Loucy (cell line): ENCODE results near the gene IQSEC1.

ENCODE experiments used
- H2AFZ ChIP-seq: fragments of 200-600 bp; sonication (generic); 2 replicates; pipeline ENCODE4 v1.6.0; 2016; ENCODE audit warnings: antibody characterized with exemption, mild to moderate bottlenecking, low read length, moderate library complexity
- H3F3A ChIP-seq: fragments of 200-600 bp; 2 replicates; pipeline ENCODE4 v1.6.0; 2016; ENCODE audit warnings: antibody characterized with exemption, low read depth, mild to moderate bottlenecking
- H3K27me3 ChIP-seq: fragments of 200-600 bp; sonication (generic); 2 replicates; pipeline ENCODE4 v1.6.1; 2014; ENCODE audit warnings: low read length, mild to moderate bottlenecking; ENCODE audit not compliant: insufficient read depth, poor library complexity, severe bottlenecking
- H3K36me3 ChIP-seq: fragments of 200-600 bp; sonication (generic); 2 replicates; pipeline ENCODE4 v1.6.1; 2016; ENCODE audit warnings: low read length; ENCODE audit not compliant: insufficient read depth
- H3K4me1 ChIP-seq: fragments of 200-600 bp; sonication (generic); 2 replicates; pipeline ENCODE4 v1.5.1; 2014; ENCODE audit warnings: low read length, mild to moderate bottlenecking; ENCODE audit not compliant: insufficient read depth, poor library complexity, severe bottlenecking
- H3K4me2 ChIP-seq: fragments of 200-600 bp; sonication (generic); 2 replicates; pipeline ENCODE4 v1.6.0; 2014; ENCODE audit warnings: antibody characterized with exemption, low read length, low read depth, mild to moderate bottlenecking; ENCODE audit not compliant: poor library complexity, severe bottlenecking
- H3K4me3 ChIP-seq: fragments of 200-600 bp; sonication (generic); 2 replicates; pipeline ENCODE4 v1.5.1; 2014; ENCODE audit warnings: low read length, mild to moderate bottlenecking, mixed read lengths; ENCODE audit not compliant: poor library complexity, severe bottlenecking
- H3K79me2 ChIP-seq: fragments of 200-600 bp; sonication (generic); 2 replicates; pipeline ENCODE4 v1.6.1; 2014; ENCODE audit warnings: low read length; ENCODE audit not compliant: insufficient read depth
- H3K9ac ChIP-seq: fragments of 200-600 bp; sonication (generic); 2 replicates; pipeline ENCODE4 v1.6.0; 2014; ENCODE audit warnings: mild to moderate bottlenecking, low read depth, low read length, moderate library complexity; ENCODE audit not compliant: poor library complexity, severe bottlenecking
- H3K9me2 ChIP-seq: fragments of 200-600 bp; sonication (generic); replicated peaks from 2 replicates; pipeline ENCODE4 v1.6.1; 2016; ENCODE audit warnings: low read depth, low read length, mixed read lengths
- H3K9me3 ChIP-seq: fragments of 200-600 bp; sonication (generic); 2 replicates; pipeline ENCODE4 v1.6.1; 2014; ENCODE audit warnings: mild to moderate bottlenecking, antibody characterized with exemption, low read length, low read depth; ENCODE audit not compliant: insufficient read depth
- H4K20me1 ChIP-seq: fragments of 200-600 bp; sonication (generic); 2 replicates; pipeline ENCODE4 v1.6.0; 2014; ENCODE audit warnings: antibody characterized with exemption, low read length, mild to moderate bottlenecking; ENCODE audit not compliant: insufficient read depth, poor library complexity, severe bottlenecking
- CTCF ChIP-seq: fragments of 200-600 bp; sonication (generic); conservative IDR thresholded peaks from 2 replicates; pipeline ENCODE4 v1.5.1; 2014; ENCODE audit warnings: mild to moderate bottlenecking, antibody characterized with exemption, low read length
- EZH2phosphoT487 ChIP-seq: fragments of 200-600 bp; IDR thresholded peaks from 2 replicates; pipeline ENCODE4 v1.6.1; 2018; ENCODE audit warnings: antibody characterized with exemption, mild to moderate bottlenecking, moderate library complexity, borderline replicate concordance

IQSEC1 gene

GRCh38 chr3:13006216-13006990 lies 66.8 kb downstream of the IQSEC1 start:
- Histone ChIP-seq H2AFZ (no peak overlapping the region), H3K79me2 (peaks cover 98% of the 10 kb centered on the region), H3K4me3 (no peak overlapping the region), H3K9me2 (no peaks in the 10 kb centered on the region), H3F3A (no peaks in the 10 kb centered on the region), H3K27me3 (no peaks in the 10 kb centered on the region), H3K9ac (no peak overlapping the region), H3K9me3 (no peaks in the 10 kb centered on the region), H3K4me2 (no peak overlapping the region), H3K4me1 (peaks cover 59% of the 10 kb centered on the region), H4K20me1 (peaks cover 39% of the 10 kb centered on the region), H3K36me3 (peaks cover 2% of the 10 kb centered on the region; the same call in 1 of the 2 replicates)
- TF ChIP-seq CTCF (no peak), EZH2phosphoT487 (no peak)

GRCh38 chr3:13005301-13005700 lies 67.9 kb downstream of the IQSEC1 start:
- TF ChIP-seq EZH2phosphoT487 (no peak), CTCF (no peak)

DNA sequence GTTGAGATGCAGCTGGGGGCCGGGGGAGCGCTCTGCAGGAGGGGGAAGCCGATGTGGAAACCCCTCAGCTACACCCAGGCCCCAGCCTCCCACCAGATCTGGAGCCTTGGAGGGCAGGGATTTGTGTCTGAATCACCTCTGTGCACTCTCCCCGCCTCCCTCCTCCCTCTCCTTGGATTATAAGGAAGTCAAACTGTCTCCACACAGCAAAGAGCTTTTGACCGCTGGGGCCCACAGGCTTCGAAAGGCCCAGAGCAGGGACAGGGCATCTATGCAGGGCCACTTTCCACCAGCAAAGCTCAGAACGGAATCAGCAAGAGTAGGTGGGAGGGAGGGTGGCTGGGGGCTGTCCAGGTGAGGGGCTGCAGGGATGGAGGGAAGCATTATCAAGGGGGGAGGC lies 68.9 kb downstream of the IQSEC1 start:
- peaks cover 30% of the 10 kb centered on the region for H4K20me1 ChIP-seq
- no peak overlapping the region for H3K4me3 ChIP-seq
- no peaks in the 10 kb centered on the region for H3K27me3 ChIP-seq
- H2AFZ ChIP-seq, result no peak overlapping the region
- H3K9ac ChIP-seq, result no peak overlapping the region
- H3K9me2 ChIP-seq, result no peaks in the 10 kb centered on the region
- H3K79me2 ChIP-seq, result peaks cover 98% of the 10 kb centered on the region
- no peak overlapping the region for H3K4me2 ChIP-seq
- H3K36me3 ChIP-seq, result peaks cover 5% of the 10 kb centered on the region; the same call in 1 of the 2 replicates
- H3K4me1 ChIP-seq, result peaks cover 52% of the 10 kb centered on the region
- H3K9me3 ChIP-seq, result no peaks in the 10 kb centered on the region
- no peak for TF ChIP-seq CTCF
- TF ChIP-seq EZH2phosphoT487, result no peak
- H3F3A ChIP-seq, result no peaks in the 10 kb centered on the region

More at GRCh38 chr3:13005301-13005700, 67.9 kb downstream of the IQSEC1 start:
- Histone ChIP-seq H3K9ac (no peak overlapping the region), H3K9me2 (no peaks in the 10 kb centered on the region), H3K4me2 (peak overlapping the region; percentile 14), H3F3A (no peaks in the 10 kb centered on the region), H2AFZ (no peak overlapping the region), H3K9me3 (no peaks in the 10 kb centered on the region), H3K27me3 (no peaks in the 10 kb centered on the region), H3K36me3 (peaks cover 5% of the 10 kb centered on the region; the same call in 1 of the 2 replicates), H3K79me2 (peaks cover 98% of the 10 kb centered on the region), H4K20me1 (peaks cover 30% of the 10 kb centered on the region), H3K4me1 (peaks cover 52% of the 10 kb centered on the region), H3K4me3 (no peak overlapping the region)
